Skeletal muscle cell (primary cell): Measurements from ENCODE around the gene JAK1.

ENCODE experiments used
- DNase-seq: peaks from one replicate; pipeline ENCODE4 v3.0.0-alpha.2; 2010; ENCODE audit warnings: low read depth
- H3K4me3 ChIP-seq: 2 replicates; pipeline ENCODE4 v1.5.1; 2011; ENCODE audit warnings: low read depth, mild to moderate bottlenecking, control low read depth, low read length, moderate library complexity

JAK1 gene

DNA sequence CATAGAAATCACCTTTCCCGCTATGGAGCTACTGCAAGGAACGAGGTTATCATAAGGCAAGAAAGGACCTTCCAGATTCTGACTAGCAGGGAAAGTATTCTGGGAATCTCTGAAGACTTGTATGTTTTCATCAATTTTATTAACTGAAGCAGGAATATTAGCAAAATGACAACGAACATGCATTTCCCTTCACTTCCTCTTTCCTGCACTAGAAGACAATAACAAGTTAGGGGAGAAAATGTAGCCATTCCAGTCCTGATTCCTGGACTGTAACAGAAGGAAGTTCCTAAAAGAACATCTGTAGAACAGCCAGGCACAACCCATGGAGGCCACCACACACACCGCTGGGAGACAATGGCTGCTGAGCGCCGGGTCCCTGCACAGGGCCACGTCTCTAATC, 114.7 kb downstream of the JAK1 start:
- no peak overlapping the region for H3K4me3 ChIP-seq
- DNase-seq: no peak

DNA sequence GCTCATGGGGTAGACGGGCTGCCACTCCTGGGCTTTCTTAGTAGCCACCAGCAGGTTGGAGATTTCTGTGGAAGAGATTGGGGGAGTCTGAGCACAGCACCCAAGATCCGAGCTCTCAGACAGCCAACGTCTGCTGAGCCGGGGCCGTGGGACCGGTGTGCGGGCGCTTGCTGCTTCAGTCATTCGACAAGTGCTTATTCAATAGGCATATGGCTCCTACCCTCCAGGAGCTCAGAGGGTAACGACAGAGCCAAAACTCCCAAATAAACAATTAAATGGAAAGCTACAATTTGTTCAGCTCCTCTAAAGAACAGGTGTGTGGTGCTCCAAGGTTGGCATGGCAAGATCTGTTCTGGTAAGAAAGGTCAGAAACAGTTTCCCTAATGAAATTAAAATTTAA, 115.5 kb downstream of the JAK1 start:
- no peak overlapping the region for H3K4me3 ChIP-seq
- no peak for DNase-seq

DNA sequence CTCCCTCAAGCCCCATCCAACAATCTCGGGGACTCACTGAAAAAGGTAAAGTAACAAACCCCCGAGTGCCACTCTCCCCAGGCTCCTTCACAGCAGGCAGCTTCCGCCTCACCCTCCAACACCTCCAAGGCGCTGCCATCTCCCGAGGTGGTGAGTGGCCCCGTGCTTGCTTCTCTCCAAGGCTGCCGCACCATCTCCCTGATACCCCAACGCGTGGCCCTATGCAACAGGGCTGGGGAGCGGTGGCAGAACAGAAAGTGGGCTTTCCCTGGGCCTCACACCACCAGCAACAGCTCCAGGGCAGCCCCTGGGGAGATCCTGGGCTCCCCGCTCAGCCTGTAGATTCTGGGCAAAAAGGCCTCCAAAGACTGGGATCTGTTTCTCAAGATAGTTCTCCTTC, 116.4 kb downstream of the JAK1 start:
- no peak for DNase-seq
- no peak overlapping the region for H3K4me3 ChIP-seq

DNA sequence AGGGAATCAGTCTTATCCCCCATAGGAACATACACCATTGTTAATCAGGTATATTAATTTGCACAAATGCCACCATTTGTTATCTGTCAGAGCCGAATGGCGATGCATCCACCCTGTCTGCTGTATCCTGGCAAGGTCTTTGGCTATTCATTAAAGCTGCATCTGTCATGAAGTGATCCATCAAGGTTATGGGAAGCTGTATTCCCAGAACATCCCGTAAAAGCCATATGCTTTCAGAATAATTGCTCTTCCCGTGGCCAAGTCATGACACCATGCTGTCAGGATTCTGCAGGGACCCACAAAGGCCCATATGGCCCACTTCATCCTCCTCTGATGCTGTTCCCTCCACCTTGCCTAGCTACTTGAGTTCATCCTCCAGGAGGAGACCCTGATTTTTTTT, 117.5 kb downstream of the JAK1 start:
- H3K4me3 ChIP-seq: no peak overlapping the region
- no peak for DNase-seq

DNA sequence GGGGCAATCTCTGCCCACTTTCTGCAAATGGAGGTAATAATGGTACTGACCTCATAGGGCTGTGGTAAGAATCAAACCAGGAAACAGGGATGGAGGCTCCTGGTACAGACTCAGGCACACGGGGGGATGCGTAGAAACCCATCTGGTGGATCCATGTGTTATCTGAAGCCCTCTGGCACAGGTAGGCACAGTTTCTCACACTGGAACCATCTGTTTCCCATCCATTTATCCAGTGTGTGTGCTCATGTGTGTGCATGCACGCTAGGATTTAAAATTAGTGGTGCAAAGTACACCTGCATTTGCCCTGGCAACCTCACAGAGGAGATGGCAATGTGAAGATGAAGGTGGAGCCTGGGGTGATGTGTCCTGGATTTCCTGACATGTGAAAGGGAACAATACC, 118.2 kb downstream of the JAK1 start:
- no peak for DNase-seq
- no peak overlapping the region for H3K4me3 ChIP-seq

DNA sequence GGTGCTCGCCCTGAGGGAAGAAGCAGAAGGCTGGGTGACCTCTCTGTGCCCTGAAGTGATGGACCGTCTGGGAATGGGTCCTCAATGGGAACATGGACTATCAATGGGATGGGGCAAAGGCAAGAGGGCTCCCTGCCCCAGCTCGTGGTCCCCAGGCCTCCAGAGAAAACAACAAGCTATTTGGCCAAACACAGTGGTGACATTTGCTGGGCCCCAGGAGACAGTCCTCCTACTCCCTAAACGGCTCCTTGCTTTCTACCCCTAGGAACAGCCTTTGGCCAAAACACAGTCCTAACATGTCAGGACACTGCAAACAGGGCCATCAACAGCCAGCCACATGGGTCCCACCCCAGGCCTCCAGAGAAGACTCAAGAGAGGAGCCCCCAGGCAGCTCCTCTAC, 118.7 kb downstream of the JAK1 start:
- no peak overlapping the region for H3K4me3 ChIP-seq
- no peak for DNase-seq

DNA sequence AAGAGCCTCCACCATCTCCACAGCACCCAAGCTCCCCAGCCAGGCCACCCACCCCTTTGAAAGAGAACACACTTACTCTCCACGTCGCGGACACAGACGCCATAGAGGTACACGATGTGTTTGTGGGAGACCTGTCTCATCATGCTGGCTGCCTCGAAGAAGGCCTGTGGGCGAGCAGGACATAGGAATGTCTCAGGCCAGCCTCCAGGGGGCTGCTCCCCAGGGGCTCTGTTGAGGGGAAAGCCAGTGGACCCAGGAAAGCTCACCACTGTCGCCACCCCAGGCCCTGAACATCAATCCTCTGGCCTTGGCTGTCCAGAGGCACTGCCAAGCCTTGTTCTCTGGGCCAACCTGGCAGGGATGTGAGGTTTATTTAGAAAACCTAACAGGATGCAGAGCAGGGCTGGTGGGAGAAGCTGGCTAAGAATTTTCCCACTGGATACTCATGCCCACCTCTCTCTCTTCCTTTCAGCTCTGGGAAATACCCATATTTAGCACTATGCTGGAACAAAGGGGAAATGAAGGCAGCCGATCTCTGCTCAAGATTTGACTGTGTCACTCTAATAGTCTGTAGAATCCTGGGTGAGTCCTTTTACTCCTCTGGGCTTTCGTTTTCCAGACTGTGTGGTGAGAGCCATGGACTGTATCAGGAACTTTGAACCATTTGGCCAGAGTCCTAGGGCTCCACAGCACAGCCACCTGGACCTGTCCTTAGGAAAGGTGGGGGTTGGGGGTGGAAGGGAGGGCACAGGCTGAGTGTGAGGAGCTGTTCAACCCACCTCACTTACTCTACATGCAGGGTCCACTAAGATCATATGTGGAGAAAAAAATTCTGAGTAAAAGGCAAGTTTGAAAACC, 119.5 kb downstream of the JAK1 start:
- DNase-seq: no peak
- H3K4me3 ChIP-seq: no peak overlapping the region

DNA sequence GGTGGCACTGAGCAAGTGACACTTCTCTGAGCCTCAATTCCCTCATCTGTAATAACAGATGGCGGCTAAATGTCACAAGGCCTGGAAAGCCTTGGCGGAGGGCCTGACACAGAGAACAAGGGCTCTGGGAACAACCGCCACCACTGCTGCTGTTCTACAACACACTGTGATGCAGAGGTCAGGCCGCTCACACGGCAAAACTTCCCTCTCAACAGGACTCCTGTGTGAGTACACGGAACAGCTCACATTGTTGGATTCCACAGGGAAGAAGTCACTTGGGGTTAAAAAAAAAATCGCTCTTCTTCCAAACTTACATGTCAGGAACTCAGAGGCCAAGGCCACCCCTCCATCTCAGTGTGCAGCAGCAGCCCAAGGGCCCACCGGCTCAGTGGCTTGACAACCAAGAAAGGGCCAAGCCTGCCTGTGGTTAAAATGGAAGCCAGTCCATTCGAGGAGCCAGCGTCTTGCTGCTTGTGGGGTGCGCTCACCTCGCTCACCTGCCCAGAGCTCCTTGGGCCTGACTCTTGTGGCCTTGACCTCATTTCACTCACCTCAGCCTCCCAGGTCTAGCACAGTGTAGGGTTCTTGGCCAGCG, 120.4 kb downstream of the JAK1 start:
- H3K4me3 ChIP-seq: no peak overlapping the region
- DNase-seq: no peak

DNA sequence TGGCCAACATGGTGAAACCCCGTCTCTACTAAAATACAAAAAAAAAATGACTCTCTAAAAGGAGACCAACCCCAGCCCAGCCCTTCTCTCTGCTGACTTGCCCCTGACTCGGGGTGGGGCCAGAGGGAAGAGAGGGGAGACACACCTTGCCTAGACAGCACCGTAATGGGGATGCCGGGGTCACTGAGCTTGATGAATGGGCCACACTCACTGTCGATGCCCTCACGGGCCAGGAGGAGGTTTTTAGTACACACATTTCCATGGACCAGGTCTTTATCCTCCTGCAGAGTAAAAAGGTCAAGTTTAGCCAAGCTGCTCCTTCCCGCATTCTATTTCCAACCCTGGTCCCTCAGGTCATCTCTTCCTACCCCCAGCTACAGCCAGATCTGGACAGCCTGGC, 121.7 kb downstream of the JAK1 start:
- H3K4me3 ChIP-seq: no peak overlapping the region
- DNase-seq: no peak

DNA sequence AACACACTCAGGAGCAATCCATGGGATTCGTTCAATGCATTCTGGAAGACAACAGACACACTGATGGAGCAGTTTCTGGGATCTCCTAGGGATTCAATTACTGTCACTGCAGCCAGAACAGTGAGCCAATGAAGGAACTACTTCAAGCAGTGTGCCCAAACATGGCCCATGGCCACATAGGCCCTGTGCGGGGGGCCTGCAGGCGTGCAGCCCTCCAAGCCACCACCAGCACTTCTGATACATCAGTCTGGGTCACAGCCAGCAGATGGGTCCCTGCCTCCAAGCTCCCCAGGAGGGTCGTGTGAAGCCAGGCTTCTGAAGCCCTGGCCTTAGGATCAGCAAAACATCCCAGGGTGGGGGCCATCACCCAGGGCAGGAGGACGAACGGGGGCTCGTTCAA, 122.2 kb downstream of the JAK1 start:
- no peak for DNase-seq
- H3K4me3 ChIP-seq: no peak overlapping the region

DNA sequence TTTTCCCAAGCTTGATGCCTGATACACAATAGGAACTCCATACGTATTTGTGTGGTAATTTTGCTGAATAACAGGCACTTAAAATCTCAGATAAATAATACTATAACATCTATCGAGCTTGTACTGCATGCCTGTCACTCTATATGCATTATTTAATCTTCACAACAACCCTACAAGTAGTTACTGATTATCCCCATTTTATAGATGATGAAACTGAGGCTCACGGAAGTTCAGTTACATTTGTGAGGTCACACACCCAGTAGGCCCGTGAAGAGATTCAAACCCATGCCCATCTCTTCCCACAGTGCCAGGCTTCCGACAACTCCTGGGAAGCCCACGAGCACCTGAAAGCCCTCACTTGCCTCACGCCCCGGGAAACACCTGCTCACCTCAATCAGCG, 122.7 kb downstream of the JAK1 start:
- DNase-seq: no peak
- H3K4me3 ChIP-seq: no peak overlapping the region

DNA sequence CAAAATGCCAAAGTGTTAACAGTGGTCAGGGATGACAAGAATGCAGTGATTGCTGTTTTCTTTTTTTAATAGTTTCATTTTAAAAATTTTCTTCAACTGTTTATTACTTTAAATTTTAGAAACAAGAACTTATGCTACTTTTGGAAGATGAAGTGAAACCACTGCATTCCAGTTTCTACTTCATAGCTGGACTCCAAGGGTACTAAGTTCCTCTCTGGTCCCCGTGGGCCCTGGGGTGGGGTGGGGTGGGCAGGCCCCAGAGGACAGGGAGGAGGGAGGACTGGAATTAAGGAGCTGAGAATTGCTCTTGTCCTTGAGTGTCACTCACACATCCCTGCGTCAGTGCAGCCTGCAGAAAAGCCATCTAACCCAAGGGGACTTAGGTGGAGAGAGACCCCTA, 124.1 kb downstream of the JAK1 start:
- H3K4me3 ChIP-seq: no peak overlapping the region
- no peak for DNase-seq

DNA sequence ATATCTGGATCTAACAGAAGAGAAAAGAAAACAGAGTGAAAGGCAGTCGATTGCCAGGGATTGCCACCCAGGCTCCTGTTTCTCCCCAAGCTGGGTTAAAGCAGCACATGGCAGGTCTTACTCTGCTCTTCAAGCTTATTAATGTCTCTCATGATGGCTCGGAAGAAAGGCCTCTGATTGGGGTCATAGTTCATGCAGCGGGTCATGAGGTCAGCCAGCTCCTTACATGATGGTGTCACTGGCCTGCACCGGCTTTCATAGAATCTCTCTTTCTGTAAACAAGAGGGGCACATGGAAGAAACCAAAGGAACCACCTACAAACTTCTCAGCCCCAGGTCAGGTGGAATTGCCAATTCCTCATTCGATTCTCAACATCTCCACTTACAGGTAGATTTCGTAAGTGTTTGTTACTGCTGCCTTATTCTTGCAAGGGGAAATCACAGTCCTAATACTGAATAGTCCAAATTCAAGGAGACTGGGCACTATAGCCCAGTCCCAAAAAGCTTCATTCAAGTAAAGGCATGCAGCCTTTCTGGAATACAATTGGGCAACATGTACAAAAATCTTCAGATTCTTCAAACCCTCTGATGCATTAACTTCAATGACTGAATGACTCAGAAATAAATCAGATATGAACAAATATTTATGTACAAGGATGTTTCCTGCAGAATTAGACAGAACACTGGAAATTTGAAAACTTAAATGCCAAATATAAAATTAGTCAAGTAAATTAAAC, 124.9 kb downstream of the JAK1 start:
- no peak for DNase-seq

DNA sequence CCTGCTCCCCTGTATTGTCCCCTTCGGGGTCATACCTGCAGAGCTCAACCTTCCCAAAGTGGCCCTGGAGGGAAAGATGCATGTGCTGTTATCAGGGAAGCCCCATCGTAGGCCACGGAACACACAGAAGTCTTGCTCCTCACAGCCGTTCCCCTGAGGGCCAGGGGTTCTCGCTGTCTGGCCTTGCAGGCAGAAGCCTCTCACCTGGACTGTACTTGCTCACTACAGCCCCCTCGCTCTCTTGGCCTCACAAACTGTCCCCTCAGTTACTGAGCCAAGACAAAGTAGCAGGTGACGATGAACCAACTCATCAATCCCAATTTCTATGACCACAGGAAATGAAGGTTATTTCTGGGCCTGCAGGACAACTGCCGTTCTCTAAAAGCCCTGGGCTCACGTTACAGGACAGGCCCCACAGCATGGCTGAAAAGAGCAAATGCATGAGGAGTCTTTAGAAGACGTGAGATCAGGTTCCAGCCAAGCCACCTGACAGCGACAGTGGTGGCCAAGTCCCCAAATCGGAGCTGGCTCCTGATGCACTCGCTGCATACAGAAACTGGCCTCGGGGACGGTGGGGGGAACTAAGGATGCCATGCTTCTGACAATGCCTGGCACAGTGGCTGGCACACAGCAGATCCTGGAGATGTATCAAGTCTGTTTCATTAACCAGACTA, 126.5 kb downstream of the JAK1 start:
- DNase-seq: no peak
- H3K4me3 ChIP-seq: no peak overlapping the region

More for the DNA sequence above, 124.9 kb downstream of the JAK1 start:
- no peak overlapping the region for H3K4me3 ChIP-seq

DNA sequence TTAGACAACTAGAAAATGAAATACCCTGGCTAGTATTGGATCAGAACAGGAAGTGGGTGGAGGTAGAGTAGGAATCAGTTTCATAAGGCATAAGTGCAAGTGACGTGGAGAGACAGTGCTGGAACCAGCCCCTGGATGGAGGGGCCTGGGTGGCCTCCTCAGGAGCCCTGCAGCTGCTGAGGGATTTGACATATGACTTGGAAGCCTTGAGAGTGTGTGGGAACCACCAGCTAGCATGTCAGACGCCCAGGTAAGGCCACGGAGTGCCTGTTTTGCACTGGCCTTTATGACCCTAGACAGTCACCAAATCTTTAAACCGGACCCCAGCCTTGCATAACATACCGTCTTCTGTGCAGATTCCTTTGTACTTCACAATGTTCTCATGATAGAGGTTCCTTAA, 127.1 kb downstream of the JAK1 start:
- DNase-seq: no peak
- no peak overlapping the region for H3K4me3 ChIP-seq

DNA sequence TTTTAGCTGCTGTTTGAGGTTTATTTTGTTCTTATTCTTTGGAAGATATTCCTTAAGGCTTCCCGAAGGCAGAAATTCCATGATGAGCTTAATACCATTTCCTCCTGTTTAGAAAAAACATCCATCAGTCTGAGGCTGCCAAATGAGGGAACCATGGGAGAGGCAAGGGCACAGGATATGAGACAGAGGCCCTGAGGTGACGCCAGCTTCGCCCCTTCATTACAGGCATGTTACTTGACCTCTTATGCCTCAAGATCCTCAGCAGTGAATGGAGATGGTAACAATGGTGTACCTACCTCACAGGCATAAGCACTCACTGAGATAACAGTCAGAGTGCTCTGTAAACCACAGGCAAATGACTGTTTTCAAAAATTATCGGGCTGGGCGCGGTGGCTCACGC, 127.9 kb downstream of the JAK1 start:
- no peak for DNase-seq
- no peak overlapping the region for H3K4me3 ChIP-seq

DNA sequence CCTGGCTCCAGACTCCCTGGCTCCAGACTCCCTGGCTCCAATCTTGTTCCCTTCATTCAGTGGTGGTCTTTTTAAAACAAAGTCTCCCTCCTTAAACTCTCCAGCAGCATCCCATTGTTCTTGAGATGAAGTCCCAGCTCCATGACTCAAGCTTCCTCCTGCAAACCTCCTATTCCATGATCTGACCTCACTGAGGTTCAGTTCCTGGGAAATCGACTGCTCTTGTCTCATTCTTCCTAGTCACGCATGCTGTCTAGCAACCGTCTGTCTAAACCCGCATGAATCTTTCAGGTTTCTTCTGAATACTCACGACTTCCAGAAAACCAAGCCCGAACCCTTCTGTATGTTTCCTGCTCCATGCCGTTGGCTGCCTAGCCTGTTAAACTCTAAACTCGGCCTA, 129.5 kb downstream of the JAK1 start:
- no peak overlapping the region for H3K4me3 ChIP-seq
- DNase-seq: no peak

DNA sequence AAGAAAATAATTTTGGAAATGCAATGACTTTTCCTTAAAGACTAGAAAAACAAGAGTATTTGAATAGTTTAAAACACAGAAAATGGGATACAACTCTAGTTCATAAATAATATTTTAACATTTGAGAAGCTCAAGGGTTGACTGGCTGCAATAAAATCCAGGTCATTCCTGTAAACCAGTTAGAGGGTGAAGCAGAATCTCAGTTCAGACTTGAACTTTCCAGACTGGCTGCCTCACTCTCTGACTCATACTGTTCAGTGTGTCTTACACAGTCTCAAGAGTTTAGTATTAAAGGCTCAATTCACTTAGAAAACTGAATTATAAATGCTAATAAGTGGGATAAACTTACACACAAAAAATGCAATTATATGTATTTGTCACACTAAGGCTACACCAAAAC, 131.6 kb downstream of the JAK1 start:
- peak; percentile 31 for DNase-seq
- H3K4me3 ChIP-seq: no peak overlapping the region

DNA sequence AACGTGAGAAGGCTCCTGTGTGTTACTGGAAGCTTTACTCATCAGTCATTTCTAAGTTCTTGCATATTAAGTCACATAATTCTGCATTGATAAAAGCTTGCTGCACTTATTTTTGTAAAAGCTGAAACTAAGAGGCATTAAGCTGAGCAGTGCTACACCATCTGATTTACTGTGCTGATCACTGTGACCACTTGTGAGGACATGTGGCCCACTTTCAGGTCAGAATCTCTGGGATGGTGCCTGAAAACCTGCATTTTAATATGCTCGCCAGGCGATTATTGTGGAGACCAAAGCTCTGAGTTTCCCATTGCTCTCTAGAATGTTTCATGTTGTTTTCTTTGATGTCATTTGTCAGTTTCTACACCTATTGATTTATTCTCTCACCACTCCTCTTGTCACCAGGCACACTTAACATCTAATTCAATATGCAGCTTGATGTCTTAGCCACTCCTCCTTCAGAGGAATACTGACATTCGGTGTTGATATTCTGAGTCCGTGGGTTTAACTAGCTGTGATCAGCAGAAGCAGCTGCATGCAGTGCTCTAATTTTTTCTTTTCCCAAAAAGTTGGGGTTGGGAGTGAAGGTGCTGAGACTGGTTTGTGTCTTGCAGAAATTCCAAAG, 136.2 kb downstream of the JAK1 start:
- no peak overlapping the region for H3K4me3 ChIP-seq
- no peak for DNase-seq
